ENCODE measurements around the gene PGA4. TPM values are rescaled to one million over a fixed set of nuclear protein-coding genes. Genes with fewer than 3 reads are reported as not detected.

Gene PGA4
- total and polyA plus RNA-seq, 2 donors (not counting 3 experiments of a cell fraction or from before 2014, with no cell fraction given) = 0.15 TPM; not detected in 1

GRCh38 chr11:61198948-61199523, 23.1 kb upstream of the PGA4 start:
- ChIA-PET POLR2A (no interaction called here), CTCF (no interaction called here)
- Histone ChIP-seq H3K27ac (ENCODE audit: insufficient read depth, low read depth, low read length) (no peak overlapping the region), H3K9ac (replicated peaks; ENCODE audit: extremely low read depth, insufficient read depth, low read length) (no peak overlapping the region), H3K4me3 (replicated peaks in 1 of 3; ENCODE audit: insufficient read depth in 1 of 3, low read depth in 1 of 3, low read length in 3 of 3) (no peak overlapping the region), H4K20me1 (replicated peaks; ENCODE audit: control insufficient read depth, extremely low read depth, insufficient read depth, low read length) (no peaks in the 10 kb centered on the region), H3K9me1 (replicated peaks; ENCODE audit: control insufficient read depth, extremely low read depth, insufficient read depth, low read length) (no peaks in the 10 kb centered on the region), H3K27me3 (ENCODE audit: control insufficient read depth in 2 of 2, insufficient read depth in 2 of 2, low read length in 2 of 2) (no peaks in the 10 kb centered on the region), H3K4me2 (ENCODE audit: insufficient read depth, low read length) (no peak overlapping the region), H3K4me1 (ENCODE audit: control insufficient read depth, extremely low read depth, insufficient read depth, low read length) (no peaks in the 10 kb centered on the region), H3K36me3 (ENCODE audit: control insufficient read depth in 2 of 2, extremely low read depth in 1 of 2, insufficient read depth in 2 of 2, low read length in 2 of 2) (no peaks in the 10 kb centered on the region), H2AFZ (ENCODE audit: low read depth, low read length) (no peak overlapping the region), H3K9me3 (replicated peaks; ENCODE audit: control insufficient read depth, insufficient read depth, low read length) (no peaks in the 10 kb centered on the region), H3K79me2 (ENCODE audit: control insufficient read depth, insufficient read depth, low read length) (no peaks in the 10 kb centered on the region)
- DNase-seq (ENCODE audit: low read depth, low spot score) = no peak
- dilution Hi-C loops (cut with MboI; ENCODE audit: extremely low pct_ligation_motif_present, low sequenced_read_pairs) (no loop called here), intact Hi-C loops (cut with micrococcal nuclease) (no loop called here)
- TF ChIP-seq JUN (IDR thresholded peaks at IDR 0.05; ENCODE audit: borderline replicate concordance, insufficient read depth, insufficient read length, low read depth) (no peak), MYC (IDR thresholded peaks at IDR 0.05; ENCODE audit: low read depth, low read length) (no peak), GATA2 (IDR thresholded peaks at IDR 0.05; ENCODE audit: insufficient read depth, insufficient read length, low read depth, low read length) (no peak), EZH2 (IDR thresholded peaks at IDR 0.05; ENCODE audit: borderline replicate concordance, low read depth, low read length, severe bottlenecking) (no peak), CTCF (IDR thresholded peaks at IDR 0.05; ENCODE audit: extremely low read depth in 1 of 2, insufficient read depth in 1 of 2, low read depth in 1 of 2, low read length in 2 of 2) (no peak), POLR2A (IDR thresholded peaks at IDR 0.05; ENCODE audit: low read depth, low read length) (no peak), POLR2AphosphoS5 (IDR thresholded peaks at IDR 0.05; ENCODE audit: insufficient read depth, low read depth, low read length) (no peak), FOS (IDR thresholded peaks at IDR 0.05; ENCODE audit: borderline replicate concordance, insufficient read depth, low read length) (no peak), MAX (IDR thresholded peaks at IDR 0.05; ENCODE audit: insufficient read depth, insufficient read length) (no peak)
- no TSS peak for BruUV-seq (replicated peaks)
- no peak for FAIRE-seq

Measured in endothelial cell of umbilical vein (primary cell).